Lower lobe of right lung (tissue), 2 donors: ENCODE results near the gene AARS1. TPM values are rescaled to one million over a fixed set of nuclear protein-coding genes. Genes with fewer than 3 reads are reported as not detected.
"Not testable (repeated sequence)": the region's sequence is repeated elsewhere in the genome, so short reads cannot be mapped to it uniquely, and the experiment has no call there.

Experiments used
- ATAC-seq, 2 donors: fragments of 200-7000 bp; cut with Tn5 transposase; one replicate each; pipeline ENCODE4 v1.9.1; 2020 to 2022; ENCODE audit warnings: mild to moderate bottlenecking in 2 of 2, moderate library complexity in 2 of 2
- DNase-seq: peaks from one replicate; pipeline ENCODE4 v3.0.0-alpha.2; 2020
- H3K27ac ChIP-seq: fragments of 200-600 bp; one replicate; pipeline ENCODE4 v1.8.0; 2022
- H3K27me3 ChIP-seq: fragments of 200-600 bp; one replicate; pipeline ENCODE4 v1.8.0; 2022; ENCODE audit warnings: low read depth
- H3K36me3 ChIP-seq: fragments of 200-600 bp; one replicate; pipeline ENCODE4 v1.8.0; 2022; ENCODE audit warnings: mild to moderate bottlenecking
- H3K4me1 ChIP-seq: fragments of 200-600 bp; one replicate; pipeline ENCODE4 v1.8.0; 2022
- H3K4me3 ChIP-seq: fragments of 200-600 bp; one replicate; pipeline ENCODE4 v1.8.0; 2022; ENCODE audit warnings: mild to moderate bottlenecking
- H3K9me3 ChIP-seq: fragments of 200-600 bp; one replicate; pipeline ENCODE4 v1.8.0; 2022
- intact Hi-C: fragments of 100-400 bp; cut with DNase I; formaldehyde crosslinking; loops from one replicate; pipeline ENCODE4 v1.11.0; 2022
- total RNA-seq: library from RNA; stranded (reverse); fragmentation: NEBNext Ultra II Directional; extraction: Animal tissue kit (Norgen Biotek cat#: 25700); gene quantifications from one replicate; pipeline ENCODE4 v1.2.1, GENCODE V29; 2021
- TF ChIP-seq, protein P1 (sequence below): fragments of 200-600 bp; IDR thresholded peaks from one replicate; pipeline ENCODE4 v1.8.0; 2022; ENCODE audit warnings: antibody characterized with exemption, mild to moderate bottlenecking
- donor health status: DM: no; HTN: yes; CAD: no; lungs with severe emphysema.

Gene AARS1
- total RNA-seq, 1 donor from 2014 or later: 101 TPM

DNA sequence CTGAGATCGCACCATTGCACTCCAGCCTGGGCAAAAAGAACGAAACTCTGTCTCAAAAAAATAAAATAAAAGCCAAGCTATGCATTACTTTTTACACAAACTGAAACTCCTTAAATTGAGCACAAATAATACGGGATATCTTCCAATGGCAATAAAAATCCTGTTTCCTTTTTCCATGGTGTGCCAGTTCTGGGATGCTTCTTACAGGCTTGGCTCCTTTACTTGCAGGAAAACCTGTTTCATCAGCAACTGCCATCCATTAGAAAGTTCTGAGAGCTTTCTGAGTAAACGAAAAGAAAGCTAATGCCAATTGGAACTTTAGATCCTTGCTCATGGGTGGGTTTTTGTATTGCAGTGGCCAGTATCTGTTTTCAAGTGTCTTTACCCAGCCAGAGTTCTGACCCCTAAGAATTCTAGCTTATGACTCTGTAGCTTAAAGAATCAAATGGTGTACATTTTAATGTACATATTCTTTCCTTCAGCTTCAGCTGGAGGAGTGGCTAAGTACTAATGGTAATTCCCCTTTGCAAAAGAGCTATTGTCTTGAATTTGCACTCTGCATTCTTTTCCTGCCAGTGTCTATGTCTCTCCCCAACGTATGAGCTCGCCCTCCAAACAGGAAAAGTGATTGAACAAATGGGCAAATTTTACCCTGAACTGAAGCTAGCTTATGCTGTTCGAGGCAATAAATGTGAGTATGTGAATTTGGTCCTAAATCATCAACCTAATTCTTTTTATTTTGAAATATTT, 35.9 kb upstream of the AARS1 start:
- Histone ChIP-seq H3K4me1 (no peaks in the 10 kb centered on the region), H3K4me3 (no peak overlapping the region), H3K27me3 (no peaks in the 10 kb centered on the region), H3K36me3 (peaks cover 100% of the 10 kb centered on the region), H3K27ac (no peak overlapping the region), H3K9me3 (no peaks in the 10 kb centered on the region)
- no peak for DNase-seq
- TF ChIP-seq, protein P1, sequence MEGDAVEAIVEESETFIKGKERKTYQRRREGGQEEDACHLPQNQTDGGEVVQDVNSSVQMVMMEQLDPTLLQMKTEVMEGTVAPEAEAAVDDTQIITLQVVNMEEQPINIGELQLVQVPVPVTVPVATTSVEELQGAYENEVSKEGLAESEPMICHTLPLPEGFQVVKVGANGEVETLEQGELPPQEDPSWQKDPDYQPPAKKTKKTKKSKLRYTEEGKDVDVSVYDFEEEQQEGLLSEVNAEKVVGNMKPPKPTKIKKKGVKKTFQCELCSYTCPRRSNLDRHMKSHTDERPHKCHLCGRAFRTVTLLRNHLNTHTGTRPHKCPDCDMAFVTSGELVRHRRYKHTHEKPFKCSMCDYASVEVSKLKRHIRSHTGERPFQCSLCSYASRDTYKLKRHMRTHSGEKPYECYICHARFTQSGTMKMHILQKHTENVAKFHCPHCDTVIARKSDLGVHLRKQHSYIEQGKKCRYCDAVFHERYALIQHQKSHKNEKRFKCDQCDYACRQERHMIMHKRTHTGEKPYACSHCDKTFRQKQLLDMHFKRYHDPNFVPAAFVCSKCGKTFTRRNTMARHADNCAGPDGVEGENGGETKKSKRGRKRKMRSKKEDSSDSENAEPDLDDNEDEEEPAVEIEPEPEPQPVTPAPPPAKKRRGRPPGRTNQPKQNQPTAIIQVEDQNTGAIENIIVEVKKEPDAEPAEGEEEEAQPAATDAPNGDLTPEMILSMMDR: no peak
- intact Hi-C loops: no loop called here
- ATAC-seq: no peak

DNA sequence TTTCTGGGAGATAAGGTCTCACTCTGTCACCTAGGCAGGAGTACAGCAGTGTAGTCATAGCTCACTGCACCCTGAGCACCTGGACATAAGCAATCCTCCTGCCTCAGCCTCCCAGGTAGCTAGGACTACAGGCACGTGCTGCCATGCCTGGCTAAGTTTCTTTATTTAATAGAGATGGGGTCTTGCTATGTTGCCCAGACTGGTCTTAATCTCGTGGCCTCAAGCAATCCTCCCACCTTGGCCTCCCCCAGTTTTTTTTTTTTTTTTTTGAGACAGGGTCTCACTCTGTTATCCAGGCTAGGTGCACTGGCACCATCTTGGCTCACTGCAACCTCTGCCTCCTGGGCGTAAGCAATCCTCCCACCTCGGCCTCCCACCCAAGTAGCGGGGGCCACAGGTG, 30.8 kb upstream of the AARS1 start:
- no peak overlapping the region for H3K4me3 ChIP-seq
- H3K27ac ChIP-seq: no peak overlapping the region
- TF ChIP-seq, protein P1: no peak
- H3K9me3 ChIP-seq: no peaks in the 10 kb centered on the region
- DNase-seq (no peak), ATAC-seq (no peak)
- H3K36me3 ChIP-seq: peaks cover 100% of the 10 kb centered on the region
- intact Hi-C loops: no loop called here
- no peaks in the 10 kb centered on the region for H3K27me3 ChIP-seq
- no peaks in the 10 kb centered on the region for H3K4me1 ChIP-seq

DNA sequence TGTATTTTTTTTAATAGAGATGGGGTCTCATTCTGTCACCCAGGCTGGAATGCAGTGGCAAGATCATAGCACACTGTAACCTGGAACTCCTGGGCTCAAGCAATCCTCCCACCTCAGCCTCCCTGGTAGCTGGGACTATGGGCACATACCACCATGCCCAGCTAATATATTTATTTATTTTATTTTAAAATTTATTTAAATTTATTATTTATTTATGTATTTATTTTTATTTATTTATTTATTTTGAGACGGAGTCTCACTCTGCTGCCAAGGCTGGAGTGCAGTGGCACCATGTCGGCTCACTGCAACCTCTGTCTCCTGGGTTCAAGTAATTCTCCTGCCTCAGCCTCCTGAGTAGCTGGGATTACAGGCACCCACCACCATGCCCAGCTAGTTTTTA, 18.4 kb upstream of the AARS1 start:
- H3K36me3 ChIP-seq, DNase-seq, H3K9me3 ChIP-seq, intact Hi-C loops, ATAC-seq, H3K4me3 ChIP-seq, H3K27me3 ChIP-seq, H3K4me1 ChIP-seq, H3K27ac ChIP-seq: not testable (repeated sequence)

DNA sequence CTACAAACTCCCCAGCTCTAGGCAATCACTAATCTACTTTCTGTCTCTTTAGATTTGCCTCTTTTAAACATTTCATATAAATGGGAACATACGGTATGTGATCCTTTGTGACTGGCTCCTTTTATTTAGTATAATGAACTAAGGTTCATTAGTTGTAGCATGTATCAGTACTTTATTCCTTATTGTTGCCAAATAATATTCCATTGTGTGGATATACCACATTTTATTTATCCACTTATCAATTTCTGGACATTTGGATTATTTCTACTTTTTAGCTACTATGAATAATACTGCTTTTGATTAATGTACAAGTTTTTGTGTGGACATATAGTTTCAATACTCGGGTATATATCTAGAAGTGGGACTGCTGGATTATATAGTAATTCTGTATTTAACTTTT, 17.6 kb upstream of the AARS1 start:
- Histone ChIP-seq H3K27ac (no peak overlapping the region), H3K4me1 (no peaks in the 10 kb centered on the region), H3K9me3 (no peaks in the 10 kb centered on the region), H3K4me3 (no peak overlapping the region), H3K36me3 (no peaks in the 10 kb centered on the region), H3K27me3 (no peaks in the 10 kb centered on the region)
- TF ChIP-seq, protein P1: no peak
- intact Hi-C loops: no loop called here
- ATAC-seq: no peak
- no peak for DNase-seq

DNA sequence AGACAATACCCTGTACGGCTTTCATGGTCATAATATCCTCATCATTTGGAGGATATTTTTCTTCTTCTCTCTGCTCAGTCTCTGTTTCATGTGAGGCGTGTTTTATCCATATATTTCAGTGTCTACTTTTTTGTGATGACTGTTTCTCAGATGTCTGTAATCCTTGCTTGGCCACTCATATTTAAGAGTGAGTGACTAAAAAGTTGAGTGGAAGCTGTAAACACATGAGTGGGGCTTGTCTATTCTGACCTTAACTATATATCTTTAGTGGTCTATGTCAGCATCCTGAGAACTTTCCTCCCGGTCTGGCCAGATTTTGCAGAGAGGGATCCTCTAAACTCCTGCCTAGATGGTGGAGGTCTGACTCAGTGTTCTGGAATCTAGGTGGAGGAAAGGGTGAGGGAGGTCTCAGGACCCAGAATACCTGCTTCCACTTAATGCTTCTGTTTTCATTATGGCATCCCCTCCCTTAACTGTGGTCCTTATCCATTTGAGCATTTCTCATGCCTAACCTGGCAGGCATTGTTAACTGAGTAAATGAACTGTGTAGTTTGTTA, 15.7 kb upstream of the AARS1 start:
- H3K27ac ChIP-seq: no peak overlapping the region
- TF ChIP-seq, protein P1: no peak
- peaks cover 4% of the 10 kb centered on the region for H3K4me1 ChIP-seq
- H3K9me3 ChIP-seq: peaks cover 10% of the 10 kb centered on the region
- DNase-seq: no peak
- H3K27me3 ChIP-seq: no peaks in the 10 kb centered on the region
- peak in 1 of 2 donors; percentile 36 for ATAC-seq
- H3K36me3 ChIP-seq: no peaks in the 10 kb centered on the region
- intact Hi-C loops: no loop called here
- H3K4me3 ChIP-seq: no peak overlapping the region

DNA sequence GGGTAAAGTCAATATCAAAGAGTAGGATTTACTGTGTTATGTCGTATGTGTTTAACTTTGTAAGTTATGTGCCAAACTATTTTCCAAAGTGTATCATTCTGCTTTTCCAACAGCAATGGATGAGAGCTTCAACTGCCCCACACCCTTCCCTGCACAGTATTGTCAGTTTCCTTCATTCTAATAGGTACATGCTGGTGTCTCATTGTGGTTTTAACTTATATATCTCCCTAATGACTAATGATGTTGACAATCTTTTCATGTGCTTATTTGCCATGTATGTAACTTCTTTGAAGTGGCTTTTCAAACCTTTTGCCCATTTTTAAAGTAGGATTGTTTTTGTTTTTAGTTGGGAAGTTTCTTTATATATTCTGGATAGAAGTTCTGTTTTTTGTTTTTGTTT, 13.4 kb upstream of the AARS1 start:
- no peaks in the 10 kb centered on the region for H3K36me3 ChIP-seq

More for the DNA sequence above, 13.4 kb upstream of the AARS1 start:
- Histone ChIP-seq H3K4me3 (no peak overlapping the region), H3K27me3 (no peaks in the 10 kb centered on the region), H3K27ac (no peak overlapping the region), H3K4me1 (peaks cover 14% of the 10 kb centered on the region), H3K9me3 (peaks cover 10% of the 10 kb centered on the region)
- DNase-seq: no peak
- ATAC-seq: no peak
- TF ChIP-seq, protein P1: no peak
- intact Hi-C loops: no loop called here
